Motor neuron (in vitro differentiated cells): Measurements from ENCODE around the gene OR5H14. TPM values are rescaled to one million over a fixed set of nuclear protein-coding genes. Genes with fewer than 3 reads are reported as not detected.

Source experiments
- total RNA-seq, 8 experiments: library from RNA; unstranded; fragments of 300-600 nt; gene quantifications; 2 replicates each; pipeline versions ENCODE4 v1.2.3 to v1.2.4, GENCODE V29; 2022

OR5H14 gene
- total RNA-seq, 8 experiments from 2014 or later: 0.05 to 0.33 (median 0.09) TPM; not detected in 3

Other genes with a start within 250 kb of the OR5H14 start
- 100 to 1,000 TPM in 2 of 8 experiments, 10 to 100 TPM in 6; 11.0 to 275 (median 25.4) TPM for gene RIOX2, start 175.0 kb upstream of the OR5H14 start, total RNA-seq
- gene GABRR3, start 112.2 kb upstream of the OR5H14 start, total RNA-seq: 1 to 10 TPM in 1 of 8 experiments, under 1 TPM in 5, not detected in 2; 0.09 to 1.1 (median 0.31) TPM
- gene OR5AC2, start 60.3 kb upstream of the OR5H14 start, total RNA-seq: not detected
- gene OR5H1, start 16.8 kb upstream of the OR5H14 start, total RNA-seq: under 1 TPM in 2 of 8 experiments, not detected in 6; 0.09 to 0.28 TPM
- under 1 TPM in 1 of 8 experiments, not detected in 7; 0.33 TPM for gene OR5H15, start 19.2 kb downstream of the OR5H14 start, total RNA-seq
- under 1 TPM in 1 of 8 experiments, not detected in 7; 0.52 TPM for gene OR5H6, start 116.8 kb downstream of the OR5H14 start, total RNA-seq
- under 1 TPM in 1 of 8 experiments, not detected in 7; 0.52 TPM for gene OR5H2, start 135.0 kb downstream of the OR5H14 start, total RNA-seq
- gene OR5K4, start 206.4 kb downstream of the OR5H14 start, total RNA-seq: not detected
- gene OR5K3, start 243.2 kb downstream of the OR5H14 start, total RNA-seq: not detected